Activated T-helper 1 cell treated with anti-CD3 and anti-CD28 coated beads, Interleukin-12 subunit alpha, Interleukin-12 subunit beta, Interleukin-2, Interleukin-4 antibody, amounts not matched to agents 30 ng/mL and 10 ng/mL and 1 ng/mL, durations not matched to agents 14 hours and 24 hours and 36 hours (primary cell): ENCODE measurements around the gene HARS1. TPM values are rescaled to one million over a fixed set of nuclear protein-coding genes. Genes with fewer than 3 reads are reported as not detected.

ENCODE experiments used
- total RNA-seq: library from RNA; stranded (reverse); gene quantifications from 2 replicates; pipeline ENCODE4 v1.2.3, GENCODE V29; 2022

Gene HARS1
- total RNA-seq, 1 donor from 2014 or later, result 112 TPM

Other genes with a start within 250 kb of the HARS1 start
- gene EIF4EBP3, start 143.7 kb downstream of the HARS1 start, total RNA-seq, result 12.7 and 16.1 TPM in 2 replicates
- gene SRA1, start 133.9 kb downstream of the HARS1 start, total RNA-seq, result 55.6 and 59.2 TPM in 2 replicates
- 17.2 and 21.2 TPM in 2 replicates for gene APBB3, start 126.8 kb downstream of the HARS1 start, total RNA-seq
- gene SLC35A4, start 126.5 kb downstream of the HARS1 start, total RNA-seq, result 94.3 and 107 TPM in 2 replicates
- gene CD14, start 58.2 kb downstream of the HARS1 start, total RNA-seq, result 0.29 and 0.62 TPM in 2 replicates
- gene TMCO6, start 51.9 kb downstream of the HARS1 start, total RNA-seq, result 43.2 and 43.6 TPM in 2 replicates
- 63.4 and 63.8 TPM in 2 replicates for gene NDUFA2, start 43.7 kb downstream of the HARS1 start, total RNA-seq
- gene IK, start 43.5 kb downstream of the HARS1 start, total RNA-seq, result 115 and 118 TPM in 2 replicates
- 42.7 and 43.2 TPM in 2 replicates for gene WDR55, start 26.5 kb downstream of the HARS1 start, total RNA-seq
- 3.3 and 4.1 TPM in 2 replicates for gene DND1, start 17.8 kb downstream of the HARS1 start, total RNA-seq
- gene HARS2, start 85 bp upstream of the HARS1 start, total RNA-seq, result 31.2 and 32.7 TPM in 2 replicates
- gene ZMAT2, start 9.1 kb upstream of the HARS1 start, total RNA-seq, result 68.0 and 71.2 TPM in 2 replicates
- not detected in 2 replicates for gene PCDHA1, start 94.8 kb upstream of the HARS1 start, total RNA-seq
- gene PCDHA2, start 103.5 kb upstream of the HARS1 start, total RNA-seq, result not detected in 2 replicates
- not detected in 2 replicates for gene PCDHA3, start 109.7 kb upstream of the HARS1 start, total RNA-seq
- not detected in 2 replicates for gene PCDHA4, start 115.7 kb upstream of the HARS1 start, total RNA-seq
- not detected in 2 replicates for gene PCDHA5, start 130.2 kb upstream of the HARS1 start, total RNA-seq
- gene PCDHA6, start 136.6 kb upstream of the HARS1 start, total RNA-seq, result not detected in 2 replicates
- gene PCDHA7, start 142.9 kb upstream of the HARS1 start, total RNA-seq, result not detected in 2 replicates
- not detected in 2 replicates for gene PCDHA8, start 149.8 kb upstream of the HARS1 start, total RNA-seq
- not detected in 2 replicates for gene PCDHA9, start 157.0 kb upstream of the HARS1 start, total RNA-seq
- gene PCDHA10, start 164.5 kb upstream of the HARS1 start, total RNA-seq, result not detected in 2 replicates
- gene PCDHA11, start 177.6 kb upstream of the HARS1 start, total RNA-seq, result not detected in 2 replicates
- not detected in 2 replicates for gene PCDHA12, start 183.9 kb upstream of the HARS1 start, total RNA-seq
- gene PCDHA13, start 190.8 kb upstream of the HARS1 start, total RNA-seq, result not detected in 2 replicates
- not detected in 2 replicates for gene PCDHAC1, start 234.9 kb upstream of the HARS1 start, total RNA-seq